ENCODE measurements around the gene ESPNL. TPM values are rescaled to one million over a fixed set of nuclear protein-coding genes. Genes with fewer than 3 reads are reported as not detected.
A peak's percentile ranks its signal among the peaks of the same experiment; 100 is the strongest.
"Not testable (repeated sequence)": the region's sequence is repeated elsewhere in the genome, so short reads cannot be mapped to it uniquely, and the experiment has no call there.

ESPNL gene
- 0.27 and 0.85 TPM in 2 replicates for total RNA-seq (2014; rRNA removed; shearing (Covaris generic))
- 1.2 and 1.3 TPM in 2 replicates for polyA plus RNA-seq (2015; cell fraction: cytosol; rRNA removed)
- 1.5 and 1.8 TPM in 2 replicates for polyA plus RNA-seq (2015; cell fraction: nucleus; rRNA removed)

- peak; percentile 30 for DNase-seq (ENCODE audit: low read depth)
Measured at GRCh38 chr2:238100049-238100820, at the start of gene ESPNL. TSS of gene ESPNL (plus strand) at chr2:238100340. CDS start at chr2:238100420, 80 bp downstream.

- DNase-seq (ENCODE audit: low read depth): no peak
Measured at GRCh38 chr2:238053191-238053776, 46.9 kb upstream of the ESPNL start.

- no peak for DNase-seq (ENCODE audit: low read depth)
Measured at GRCh38 chr2:238055841-238056240, 44.3 kb upstream of the ESPNL start.

GRCh38 chr2:238057696-238058575 is 42.2 kb upstream of the ESPNL start:
- DNase-seq (ENCODE audit: low read depth): not testable (repeated sequence)

- DNase-seq (ENCODE audit: low read depth): no peak
Measured at GRCh38 chr2:238059505-238059904, 40.6 kb upstream of the ESPNL start.

- peak; percentile 32 for DNase-seq (ENCODE audit: low read depth)
Measured at GRCh38 chr2:238060096-238060541, 40.0 kb upstream of the ESPNL start.

GRCh38 chr2:238060542-238061314 is 39.4 kb upstream of the ESPNL start, which contains the start of gene SCLY:
TSS of gene SCLY (plus strand) at chr2:238061001. CDS start at chr2:238061055, 54 bp downstream.
- DNase-seq (ENCODE audit: low read depth): peak; percentile 98

- DNase-seq (ENCODE audit: low read depth): peak; percentile 57
Measured at GRCh38 chr2:238061315-238062202, 38.6 kb upstream of the ESPNL start.

GRCh38 chr2:238063414-238064189 is 36.5 kb upstream of the ESPNL start:
- DNase-seq (ENCODE audit: low read depth): no peak

GRCh38 chr2:238064376-238064775 is 35.8 kb upstream of the ESPNL start:
- no peak for DNase-seq (ENCODE audit: low read depth)

- no peak for DNase-seq (ENCODE audit: low read depth)
Measured at GRCh38 chr2:238065071-238065846, 34.9 kb upstream of the ESPNL start.

GRCh38 chr2:238066218-238066617 is 33.9 kb upstream of the ESPNL start:
- no peak for DNase-seq (ENCODE audit: low read depth)

- not testable (repeated sequence) for DNase-seq (ENCODE audit: low read depth)
Measured at GRCh38 chr2:238066718-238067117, 33.4 kb upstream of the ESPNL start.

GRCh38 chr2:238067939-238068338 is 32.2 kb upstream of the ESPNL start:
- no peak for DNase-seq (ENCODE audit: low read depth)

- no peak for DNase-seq (ENCODE audit: low read depth)
Measured at GRCh38 chr2:238069021-238069709, 31.0 kb upstream of the ESPNL start.

- DNase-seq (ENCODE audit: low read depth): no peak
Measured at GRCh38 chr2:238069877-238070276, 30.3 kb upstream of the ESPNL start.

GRCh38 chr2:238075397-238075796 is 24.7 kb upstream of the ESPNL start:
- no peak for DNase-seq (ENCODE audit: low read depth)
